HG02943 (cell line): ENCODE data around the gene FBXW7.
A peak's percentile ranks its signal among the peaks of the same experiment; 100 is the strongest.

Experiments used
- ATAC-seq: cut with Tn5 transposase; IDR thresholded peaks from one replicate; pipeline ENCODE4 v1.9.1; 2021; ENCODE audit warnings: mild to moderate bottlenecking, low read depth, moderate library complexity; ENCODE audit not compliant: unreplicated experiment

Gene FBXW7

DNA sequence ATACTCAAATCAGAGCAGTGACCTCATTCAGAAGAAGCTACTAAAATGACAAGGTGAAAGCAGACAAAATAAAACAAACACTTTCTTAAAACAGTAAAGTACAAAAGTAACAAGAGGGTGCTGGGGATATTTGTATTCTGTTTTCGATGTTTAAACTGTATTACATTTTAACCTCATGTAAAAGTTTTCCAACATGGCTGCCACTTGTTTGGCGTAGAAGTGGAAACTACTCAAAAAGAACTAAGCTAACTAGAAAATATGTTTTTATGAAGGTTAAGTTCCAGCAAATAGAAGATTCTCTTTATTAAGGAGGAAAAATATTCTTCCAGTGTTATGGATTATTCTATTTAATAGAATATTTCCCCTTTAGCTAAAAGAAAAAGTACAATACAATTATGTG is 155.0 kb downstream of the FBXW7 start:
- no peak for ATAC-seq

DNA sequence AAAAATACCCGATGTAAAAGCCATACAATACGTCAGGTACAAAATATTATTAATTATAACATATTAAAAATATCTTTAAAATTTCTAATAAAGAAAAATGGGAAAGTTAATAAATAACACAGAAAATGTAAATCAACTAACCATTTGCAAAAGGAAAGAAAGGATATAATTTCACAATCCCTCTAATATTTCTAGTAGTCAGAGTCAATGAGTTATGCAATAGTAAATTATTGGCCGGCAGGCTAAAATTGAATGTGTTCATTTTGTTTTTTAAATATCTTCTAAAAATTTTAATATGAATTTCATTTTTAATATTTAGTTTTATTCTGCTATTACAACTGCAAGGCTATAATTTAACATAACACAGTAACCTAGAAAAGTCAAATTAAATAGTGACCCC is 155.7 kb downstream of the FBXW7 start:
- no peak for ATAC-seq

DNA sequence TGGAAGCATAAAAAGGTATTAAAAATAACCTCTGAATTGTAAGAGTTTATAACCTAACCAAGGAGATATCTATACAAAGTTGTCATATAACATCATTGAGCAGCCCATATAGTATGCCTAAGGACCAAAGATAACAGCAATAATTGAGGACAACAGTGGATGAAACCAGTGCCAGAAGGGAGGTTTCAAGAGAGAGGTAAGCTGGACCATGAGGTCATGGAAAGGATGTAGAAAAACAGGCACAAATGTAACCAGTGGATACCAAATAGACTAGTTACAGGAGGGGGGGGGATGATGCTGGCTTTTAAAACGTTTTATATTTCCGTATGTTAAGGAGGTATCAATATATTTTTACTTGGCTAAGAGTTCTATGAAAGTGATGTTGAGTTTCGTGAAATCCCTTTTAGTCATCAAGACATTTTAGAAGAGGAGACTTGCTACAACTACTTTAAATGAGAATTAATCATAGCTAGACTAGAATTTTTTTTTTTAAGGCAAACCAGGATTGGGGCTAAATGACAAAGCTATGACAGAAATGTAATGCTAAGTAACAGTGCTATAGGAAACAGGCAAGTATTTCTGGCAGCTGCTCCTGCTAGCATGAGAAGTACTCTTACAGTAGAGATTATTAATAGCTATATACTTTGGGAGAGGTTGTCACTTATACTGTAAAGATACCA is 161.1 kb downstream of the FBXW7 start:
- ATAC-seq: no peak

DNA sequence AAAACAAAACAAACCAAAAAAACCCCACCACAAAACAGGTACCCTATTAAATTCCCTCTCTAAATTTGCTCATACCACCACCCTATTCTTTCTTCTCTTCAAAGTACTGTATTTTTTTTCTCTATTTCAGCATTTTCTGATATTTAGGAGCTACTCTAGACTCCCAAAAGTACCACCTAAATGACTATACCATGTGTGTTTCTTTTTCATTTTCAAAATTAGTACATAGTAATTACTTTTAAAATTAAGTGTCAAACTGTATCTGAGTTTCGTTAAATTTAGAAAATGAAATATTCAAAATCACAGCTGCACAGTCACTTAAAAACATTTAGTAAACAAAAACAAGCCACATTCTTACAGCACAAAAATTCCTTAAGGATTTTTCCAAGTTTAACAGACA is 161.7 kb downstream of the FBXW7 start:
- no peak for ATAC-seq

DNA sequence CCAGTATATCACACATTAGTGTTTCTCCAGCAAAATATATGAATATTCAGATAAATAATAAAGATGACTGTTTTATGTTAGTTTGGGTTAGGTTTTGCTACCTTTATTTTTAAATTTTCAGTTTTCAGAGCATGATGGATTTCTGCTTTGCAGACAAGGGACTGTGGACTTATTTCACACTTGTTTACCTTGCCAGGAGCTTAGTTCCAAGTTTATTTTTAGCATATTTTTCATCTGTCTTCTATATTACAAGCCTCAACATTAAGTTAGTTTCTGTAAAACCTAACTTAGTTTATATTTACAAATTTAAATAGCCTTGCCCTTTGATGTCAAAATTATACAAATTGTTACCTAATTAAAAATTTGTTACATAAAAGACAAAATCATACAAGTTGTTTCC is 163.4 kb downstream of the FBXW7 start:
- ATAC-seq: no peak

DNA sequence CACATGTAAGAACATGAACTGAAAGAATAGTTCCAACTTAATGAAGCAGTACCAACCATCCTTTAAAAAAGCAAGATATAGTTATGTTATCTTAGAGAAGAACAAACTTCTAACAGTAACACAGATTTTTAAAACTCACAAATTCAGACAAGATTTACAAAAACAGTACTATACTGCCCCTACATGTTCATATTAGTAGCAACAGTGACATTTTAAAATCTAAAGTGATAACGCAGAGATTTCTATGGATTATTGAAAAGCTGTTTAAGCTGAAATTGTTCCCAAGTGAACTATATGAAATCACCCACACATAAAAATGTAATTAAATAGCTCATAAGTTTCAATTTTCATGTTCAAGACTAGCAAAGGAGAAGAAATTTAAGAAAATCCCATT is 166.0 kb downstream of the FBXW7 start:
- ATAC-seq: no peak

DNA sequence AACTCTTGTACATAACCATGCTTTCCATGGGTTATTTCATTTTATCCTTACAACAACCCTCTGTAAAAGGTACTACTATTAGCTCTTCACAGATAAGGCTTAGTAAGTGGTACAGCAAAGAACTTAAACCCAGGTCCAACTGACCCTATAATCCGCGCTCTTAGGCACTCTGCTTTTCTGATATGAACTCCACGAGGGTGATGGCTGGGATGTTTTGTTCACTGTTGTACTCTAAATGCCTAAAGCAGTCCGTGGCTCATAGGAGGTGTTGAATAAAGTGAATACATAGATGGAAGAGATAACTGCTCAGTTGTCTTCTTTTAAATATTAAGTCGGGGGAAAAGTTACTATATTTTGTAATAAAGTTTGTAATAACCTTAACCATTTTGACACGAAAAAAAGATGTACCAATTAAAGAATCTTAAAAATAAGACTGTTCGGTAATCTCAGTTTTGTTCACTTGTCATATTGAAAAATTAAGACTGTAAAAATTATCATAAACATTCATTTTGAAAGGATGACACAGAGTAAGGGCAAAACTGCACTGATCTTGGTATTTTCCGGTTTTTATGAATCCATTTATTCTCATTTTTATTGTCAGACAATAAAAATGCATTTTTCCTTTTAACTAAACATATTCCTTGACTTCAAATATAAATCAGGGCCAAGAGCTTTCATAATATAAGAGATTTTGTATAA is 166.5 kb downstream of the FBXW7 start:
- ATAC-seq: no peak

DNA sequence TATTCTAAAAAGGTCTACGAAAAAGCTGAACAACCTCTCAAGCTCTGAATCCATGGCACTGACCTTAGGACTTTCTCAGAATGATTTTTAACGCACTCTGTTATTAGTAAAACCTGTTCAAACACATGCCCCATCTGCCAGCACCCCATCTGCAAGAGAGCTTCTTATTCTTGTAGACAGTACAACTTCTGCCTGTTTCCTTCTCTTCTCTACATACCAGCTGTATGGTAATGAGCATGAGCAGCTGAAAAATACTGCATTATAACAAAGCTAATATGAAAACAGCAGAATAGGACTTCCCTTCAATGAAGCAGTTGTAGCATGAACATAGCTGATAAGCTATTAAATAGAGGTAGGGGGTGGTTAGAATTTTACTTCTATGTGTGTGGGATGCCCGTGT is 167.9 kb downstream of the FBXW7 start:
- ATAC-seq: no peak

DNA sequence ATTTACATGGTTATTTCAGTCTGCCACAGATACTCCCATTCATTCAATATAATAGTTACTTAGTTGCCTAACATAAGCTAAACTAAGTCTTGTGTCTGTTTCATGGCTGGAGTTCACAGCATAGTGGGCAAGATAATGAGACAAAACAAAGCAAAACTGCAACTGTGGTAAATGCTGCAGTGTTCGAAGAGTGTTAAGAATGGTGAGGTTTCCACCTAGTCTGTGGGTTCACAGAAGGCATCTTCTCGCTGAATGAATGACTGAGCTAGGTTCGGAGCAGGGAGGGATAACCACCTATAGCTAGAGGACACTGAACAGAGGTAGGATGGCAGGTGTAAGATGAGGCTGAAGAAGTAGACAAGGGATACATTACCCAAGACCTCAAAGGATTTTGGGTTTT is 171.0 kb downstream of the FBXW7 start:
- ATAC-seq: no peak

DNA sequence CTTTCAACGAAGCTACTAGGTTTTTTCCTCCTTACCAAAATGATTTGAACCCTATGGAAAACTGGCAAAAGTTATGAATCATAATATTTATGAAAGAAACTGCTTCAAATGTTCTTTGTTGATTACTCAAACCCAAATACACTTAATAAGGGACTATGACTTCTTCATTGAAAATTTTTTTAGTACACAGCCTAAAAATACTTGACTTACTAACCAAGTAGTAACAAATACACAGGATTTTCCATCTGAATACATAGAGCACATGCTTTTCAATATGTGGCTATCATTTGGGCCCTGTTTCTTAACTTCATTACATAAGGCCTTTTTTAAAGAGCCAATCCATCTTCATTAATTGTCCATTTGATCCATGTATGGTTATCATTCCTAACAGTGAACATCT is 171.5 kb downstream of the FBXW7 start:
- no peak for ATAC-seq

DNA sequence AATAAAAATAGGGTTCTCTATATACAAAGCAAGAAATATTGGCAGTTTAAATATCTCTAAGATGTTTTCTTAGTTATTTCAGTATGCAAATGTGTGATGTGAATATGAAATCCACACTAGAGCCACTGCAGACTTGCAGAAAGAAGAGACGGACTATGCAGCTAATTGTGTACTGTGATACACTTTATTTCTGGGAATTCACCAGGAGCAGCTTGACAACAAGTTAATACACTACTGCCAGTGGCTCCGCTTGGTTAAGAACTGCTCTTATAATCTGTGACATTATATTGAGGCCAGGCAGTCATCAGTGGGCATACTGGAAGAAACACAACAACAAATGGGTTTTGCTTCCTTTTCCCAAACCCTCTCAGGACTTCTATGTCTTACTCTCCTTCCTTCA is 172.0 kb downstream of the FBXW7 start:
- no peak for ATAC-seq

DNA sequence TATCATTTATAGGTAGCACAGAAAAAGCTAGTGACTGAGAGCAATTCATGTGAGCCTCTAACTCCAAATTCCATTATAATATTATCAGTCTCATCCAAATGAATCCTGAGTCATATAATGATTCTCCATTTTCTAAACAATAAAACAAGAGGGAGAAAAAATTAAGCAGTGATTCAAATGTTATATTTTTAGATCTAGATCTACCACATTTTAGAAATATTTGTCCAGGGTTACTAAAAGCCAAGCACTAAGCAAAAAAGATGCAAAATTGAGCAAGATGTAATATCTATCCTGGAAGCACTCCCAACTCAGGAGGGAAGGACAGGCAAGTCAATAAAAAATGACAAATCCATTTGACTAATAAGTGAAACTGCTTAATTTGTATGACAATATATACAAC is 172.8 kb downstream of the FBXW7 start:
- no peak for ATAC-seq

DNA sequence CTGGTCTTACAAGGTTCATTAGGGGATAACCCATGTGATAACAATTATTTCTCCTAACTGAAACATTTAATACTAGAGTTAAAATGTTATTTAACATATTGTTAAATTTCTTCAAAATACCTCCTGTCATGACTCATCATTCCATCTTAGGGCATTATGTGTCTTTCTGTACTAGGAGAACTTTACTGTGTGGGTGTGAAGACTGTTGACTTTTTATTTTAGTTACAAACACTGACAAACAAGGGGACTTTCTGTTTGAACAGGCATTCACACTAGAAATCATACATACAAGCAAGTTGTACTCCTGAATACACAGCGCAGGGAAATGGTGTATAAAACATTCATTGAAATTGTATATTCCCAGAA is 175.9 kb downstream of the FBXW7 start:
- ATAC-seq: no peak

DNA sequence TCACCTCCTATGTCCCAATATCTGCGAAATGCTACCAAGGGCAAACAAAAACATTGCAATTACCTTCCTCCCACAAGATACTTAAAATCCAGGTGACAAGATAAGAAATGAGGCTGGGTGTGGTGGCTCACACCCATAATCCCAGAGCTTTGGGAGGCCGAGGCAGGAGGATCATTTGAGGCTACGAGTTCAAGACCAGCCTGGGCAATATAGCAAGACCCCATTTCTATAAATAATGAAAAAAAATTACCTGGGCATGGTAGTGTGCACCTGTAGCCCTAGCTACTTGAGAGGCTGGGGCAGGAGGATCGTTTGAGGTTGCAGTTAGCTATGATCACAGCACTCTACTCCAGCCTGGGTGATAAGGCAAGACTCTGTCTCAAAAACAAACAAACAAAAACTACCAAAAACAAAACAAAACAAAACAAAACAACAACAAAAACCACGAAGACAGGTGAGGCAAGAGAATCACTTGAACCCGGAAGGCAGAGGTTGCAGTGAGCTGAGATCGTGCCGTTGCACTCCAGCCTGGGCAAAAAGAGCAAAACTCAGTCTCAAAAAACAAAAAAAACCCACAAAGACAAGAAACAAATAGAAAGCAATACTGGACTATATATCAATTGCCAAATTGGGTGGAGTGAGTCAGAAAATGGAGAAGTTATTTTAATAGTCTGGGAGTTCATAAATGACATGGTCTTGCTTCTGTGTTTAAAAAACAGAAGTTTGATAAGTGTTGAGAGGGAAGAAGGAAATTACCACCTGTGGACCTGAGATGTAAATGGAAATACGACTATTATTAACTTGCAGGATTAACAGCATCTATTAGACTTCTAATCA is 176.5 kb downstream of the FBXW7 start:
- ATAC-seq: no peak

DNA sequence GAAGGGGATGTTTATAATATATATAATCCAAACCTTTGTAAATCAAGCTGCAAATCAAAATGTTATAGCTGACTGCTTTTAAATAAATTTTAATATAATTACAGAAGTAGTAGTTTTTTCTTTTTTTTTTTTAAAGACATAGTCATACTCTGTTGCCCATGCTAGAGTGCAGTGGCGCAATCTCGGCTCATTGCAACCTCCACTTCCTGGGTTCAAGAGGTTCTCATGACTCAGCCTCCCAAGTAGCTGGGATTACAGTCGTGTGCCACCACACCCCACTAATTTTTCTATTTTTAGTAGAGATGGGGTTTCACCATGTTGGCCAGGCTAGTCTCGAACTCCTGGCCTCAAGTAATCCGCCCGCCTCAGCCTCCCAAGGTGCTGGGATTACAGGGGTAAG is 178.7 kb downstream of the FBXW7 start:
- ATAC-seq: no peak

DNA sequence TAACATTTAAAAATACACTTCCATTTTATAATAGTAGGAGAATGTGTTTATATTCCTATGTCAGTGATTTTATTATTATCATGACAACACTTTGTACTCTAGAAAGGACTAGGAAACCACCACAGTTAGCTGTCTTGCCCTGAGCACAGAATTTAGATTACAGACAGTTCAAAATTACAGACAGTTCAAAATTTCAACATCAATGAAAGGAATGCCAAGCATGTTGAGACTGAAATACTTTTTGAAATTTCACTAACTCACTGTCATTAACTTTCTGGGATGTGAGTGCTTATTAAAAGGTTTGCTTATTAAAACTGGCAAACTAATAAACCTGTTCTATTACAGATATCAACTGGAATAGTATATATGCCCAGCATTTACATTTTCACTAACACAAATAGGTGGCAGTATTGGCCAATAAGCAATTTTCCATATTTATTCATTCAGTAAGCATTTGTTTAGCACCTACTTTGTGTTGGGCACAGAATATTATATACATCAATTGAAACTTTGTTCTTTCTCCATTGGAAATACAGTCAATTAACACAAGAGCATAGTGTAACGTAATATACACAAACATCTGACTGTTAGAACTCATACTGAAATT is 179.4 kb downstream of the FBXW7 start:
- no peak for ATAC-seq

DNA sequence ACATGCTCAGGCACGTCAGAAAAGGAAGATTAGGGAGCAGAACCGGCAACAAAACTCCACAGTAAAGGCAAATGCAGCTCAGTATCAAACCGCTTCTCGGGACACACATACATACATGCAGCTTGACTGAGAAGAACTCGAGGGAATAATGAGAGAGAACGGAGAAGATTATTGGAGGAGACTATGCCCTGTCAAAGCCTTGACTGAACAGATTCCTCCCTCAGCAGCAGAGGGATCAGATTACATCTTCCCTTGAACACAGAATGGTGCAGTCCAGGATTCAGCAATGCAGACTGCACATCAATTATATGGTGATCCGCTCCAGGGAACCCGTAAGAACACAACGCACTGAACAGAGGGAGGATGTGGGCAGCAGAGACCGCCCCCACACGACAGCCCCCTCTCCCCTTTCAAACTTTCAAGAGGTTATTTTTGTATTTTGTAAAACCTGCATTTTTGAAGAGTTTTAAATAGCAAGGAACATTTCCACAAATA is 183.2 kb downstream of the FBXW7 start:
- ATAC-seq: peak; percentile 73

DNA sequence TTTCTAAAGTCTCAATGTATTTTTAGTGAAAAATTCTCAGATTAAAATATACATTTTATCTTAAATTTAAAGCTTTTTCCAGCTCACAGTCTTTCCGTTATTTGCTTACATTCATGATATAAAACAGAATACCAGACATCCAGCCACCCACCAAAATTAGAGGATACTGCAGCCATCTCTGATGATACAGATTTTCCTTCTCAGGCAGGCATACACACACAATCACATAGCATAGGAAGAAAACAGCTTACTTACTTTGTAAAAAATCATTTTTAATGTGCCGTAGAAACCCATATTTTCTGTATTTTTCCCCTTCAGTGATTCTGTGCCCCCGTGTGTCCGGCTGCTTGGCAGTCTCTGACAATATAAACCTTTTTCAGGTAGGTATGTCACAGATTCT is 183.7 kb downstream of the FBXW7 start:
- ATAC-seq: no peak

DNA sequence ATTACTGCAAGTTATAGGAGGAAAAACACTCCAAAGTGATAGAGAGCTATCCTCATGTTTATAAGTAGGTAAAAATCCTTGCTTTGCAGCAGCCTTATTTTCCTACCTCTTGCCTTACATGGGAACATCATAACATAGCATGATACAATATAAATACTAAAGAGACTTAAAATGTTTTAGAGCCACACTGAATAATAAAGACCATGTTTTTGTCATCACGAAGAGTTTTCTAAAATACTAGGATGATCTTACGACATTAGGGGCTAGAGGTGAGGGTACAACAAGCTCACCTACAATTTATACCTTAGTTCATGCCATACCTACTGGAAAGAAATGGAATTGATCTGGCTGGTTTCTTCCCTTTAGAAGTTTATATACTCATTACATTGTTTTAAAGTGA is 184.8 kb downstream of the FBXW7 start:
- ATAC-seq: no peak

DNA sequence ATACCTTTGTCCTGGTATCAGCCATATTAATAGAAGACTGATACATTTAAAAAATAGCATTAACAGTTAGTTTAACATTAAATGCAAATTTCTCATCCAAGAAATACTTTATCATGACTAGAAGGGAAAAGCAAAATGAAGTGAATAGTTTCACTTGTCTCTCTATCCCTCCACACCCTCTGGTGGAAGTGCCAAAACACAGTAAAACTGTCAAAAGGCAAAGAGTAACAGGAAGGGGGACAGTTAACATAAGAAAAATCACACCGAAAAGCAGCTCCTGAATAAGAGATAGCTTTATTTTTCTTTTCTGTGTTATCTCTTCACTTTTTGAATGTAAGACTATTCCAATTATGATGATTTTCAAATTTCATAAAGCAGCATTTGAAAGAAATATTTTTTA is 187.2 kb downstream of the FBXW7 start:
- ATAC-seq: no peak

DNA sequence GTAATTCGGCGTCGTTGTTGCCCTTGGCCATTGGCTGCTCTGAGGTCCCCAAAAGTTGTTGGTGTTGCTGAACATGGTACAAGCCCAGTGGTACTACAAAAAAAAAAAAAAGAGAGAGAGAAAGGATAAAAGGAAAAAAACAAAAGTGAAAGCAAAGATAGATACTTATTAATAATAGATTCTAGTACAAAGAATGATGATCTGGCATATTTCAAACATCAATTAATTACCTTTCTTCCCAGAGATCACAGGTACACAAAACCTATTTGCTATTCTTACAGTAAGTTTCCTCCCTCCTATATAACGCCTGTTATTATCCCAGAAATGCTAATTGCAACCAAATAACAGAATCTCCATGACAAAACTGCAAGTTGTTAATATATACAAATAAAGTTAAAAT is 188.9 kb downstream of the FBXW7 start:
- ATAC-seq: no peak
